Lower leg skin (tissue), 3 donors: Measurements from ENCODE around the gene PPP3R1.

Experiments used
- POLR2A ChIP-seq, 2 donors: fragments of 450-650 bp; IDR thresholded peaks; one replicate each; pipeline ENCODE4 v1.6.1; 2016 to 2017; ENCODE audit warnings: antibody characterized with exemption in 2 of 2, mild to moderate bottlenecking in 1 of 2, moderate library complexity in 1 of 2
- TF ChIP-seq, protein P1 (sequence below), 3 donors: fragments of 450-650 bp; IDR thresholded peaks; one replicate each; pipeline ENCODE4 v1.5.1; 2016; ENCODE audit warnings: antibody characterized with exemption in 3 of 3, mild to moderate bottlenecking in 3 of 3, moderate library complexity in 2 of 3

DNA sequence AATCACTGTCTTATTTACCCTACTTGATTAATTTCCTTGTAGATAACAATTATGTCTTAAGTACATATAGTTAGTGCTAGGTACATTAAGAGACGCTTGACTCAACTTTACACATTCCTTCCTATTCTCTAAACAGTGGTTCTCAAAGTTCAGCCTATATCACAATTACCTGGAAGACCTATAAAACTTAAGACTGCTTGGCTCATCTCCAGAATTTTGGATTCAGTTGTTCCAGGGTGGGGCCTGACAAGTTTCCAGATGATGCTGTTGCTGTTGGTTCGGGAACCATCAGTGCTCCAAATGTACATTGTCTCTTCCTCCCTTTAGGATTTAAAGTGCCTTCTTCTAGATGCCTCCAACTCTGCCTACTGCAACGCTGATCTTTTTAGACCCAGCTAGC, 4.0 kb downstream of the PPP3R1 start:
- TF ChIP-seq, protein P1, sequence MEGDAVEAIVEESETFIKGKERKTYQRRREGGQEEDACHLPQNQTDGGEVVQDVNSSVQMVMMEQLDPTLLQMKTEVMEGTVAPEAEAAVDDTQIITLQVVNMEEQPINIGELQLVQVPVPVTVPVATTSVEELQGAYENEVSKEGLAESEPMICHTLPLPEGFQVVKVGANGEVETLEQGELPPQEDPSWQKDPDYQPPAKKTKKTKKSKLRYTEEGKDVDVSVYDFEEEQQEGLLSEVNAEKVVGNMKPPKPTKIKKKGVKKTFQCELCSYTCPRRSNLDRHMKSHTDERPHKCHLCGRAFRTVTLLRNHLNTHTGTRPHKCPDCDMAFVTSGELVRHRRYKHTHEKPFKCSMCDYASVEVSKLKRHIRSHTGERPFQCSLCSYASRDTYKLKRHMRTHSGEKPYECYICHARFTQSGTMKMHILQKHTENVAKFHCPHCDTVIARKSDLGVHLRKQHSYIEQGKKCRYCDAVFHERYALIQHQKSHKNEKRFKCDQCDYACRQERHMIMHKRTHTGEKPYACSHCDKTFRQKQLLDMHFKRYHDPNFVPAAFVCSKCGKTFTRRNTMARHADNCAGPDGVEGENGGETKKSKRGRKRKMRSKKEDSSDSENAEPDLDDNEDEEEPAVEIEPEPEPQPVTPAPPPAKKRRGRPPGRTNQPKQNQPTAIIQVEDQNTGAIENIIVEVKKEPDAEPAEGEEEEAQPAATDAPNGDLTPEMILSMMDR (IDR thresholded peaks at IDR 0.05): no peak
- TF ChIP-seq POLR2A (IDR thresholded peaks at IDR 0.05): no peak
